Medulla oblongata (tissue), 1 donor: Measurements from ENCODE around the gene HCRTR2.

Source experiments
- DNase-seq: peaks from one replicate; pipeline ENCODE4 v3.0.0-alpha.2; 2015; ENCODE audit errors: extremely low spot score

The HCRTR2 gene

DNA sequence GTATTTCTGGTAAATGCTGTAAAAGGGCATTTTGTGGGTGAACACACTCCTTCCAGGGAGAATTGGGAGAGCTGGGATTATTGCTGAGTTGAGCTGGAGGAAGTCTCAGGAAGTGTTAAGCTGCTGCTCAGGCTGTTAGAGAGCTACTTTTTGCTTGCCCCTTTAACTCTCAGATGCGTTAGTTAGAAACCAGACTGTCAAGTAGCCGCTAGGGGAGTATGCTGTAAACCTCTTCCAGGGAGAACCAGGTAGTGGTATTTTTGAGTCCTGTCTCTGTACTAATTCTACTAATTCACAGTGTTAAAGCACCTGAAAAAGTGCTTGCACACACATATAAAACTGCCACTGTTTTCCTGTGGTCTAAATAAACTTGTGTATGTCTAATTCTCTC is 146.4 kb downstream of the HCRTR2 start:
- no peak for DNase-seq

DNA sequence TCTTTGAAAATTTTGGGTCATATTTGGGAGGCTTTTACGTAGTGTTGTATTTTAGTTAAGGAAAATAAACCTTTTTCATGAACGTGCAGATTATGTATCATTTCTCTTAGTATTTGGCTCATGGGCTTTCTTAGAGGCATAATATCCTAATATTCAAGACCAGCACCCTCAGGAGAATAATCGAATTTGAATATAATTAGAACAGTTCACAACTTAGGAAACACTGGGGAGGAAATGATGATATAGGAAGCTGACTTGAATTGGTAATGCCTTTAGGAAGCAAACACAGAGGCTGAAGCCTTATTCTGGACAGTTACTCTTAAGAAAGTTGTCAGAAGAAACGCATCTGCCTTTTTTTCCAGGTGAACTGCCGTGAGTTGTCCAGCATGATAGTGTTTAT is 152.9 kb downstream of the HCRTR2 start, which contains the start of gene GFRAL:
GFRAL (plus strand) TSS at position 301 of the 400 bp plus-strand sequence; CDS start at position 387, 86 bp downstream.
- DNase-seq: no peak
